ENCODE measurements around the gene TMEM207.

GRCh38 chr3:190495796-190496195, 46.1 kb upstream of the TMEM207 start:
- no peak for TF ChIP-seq POLR2A (IDR thresholded peaks at IDR 0.05)
- TF ChIP-seq, protein P1, sequence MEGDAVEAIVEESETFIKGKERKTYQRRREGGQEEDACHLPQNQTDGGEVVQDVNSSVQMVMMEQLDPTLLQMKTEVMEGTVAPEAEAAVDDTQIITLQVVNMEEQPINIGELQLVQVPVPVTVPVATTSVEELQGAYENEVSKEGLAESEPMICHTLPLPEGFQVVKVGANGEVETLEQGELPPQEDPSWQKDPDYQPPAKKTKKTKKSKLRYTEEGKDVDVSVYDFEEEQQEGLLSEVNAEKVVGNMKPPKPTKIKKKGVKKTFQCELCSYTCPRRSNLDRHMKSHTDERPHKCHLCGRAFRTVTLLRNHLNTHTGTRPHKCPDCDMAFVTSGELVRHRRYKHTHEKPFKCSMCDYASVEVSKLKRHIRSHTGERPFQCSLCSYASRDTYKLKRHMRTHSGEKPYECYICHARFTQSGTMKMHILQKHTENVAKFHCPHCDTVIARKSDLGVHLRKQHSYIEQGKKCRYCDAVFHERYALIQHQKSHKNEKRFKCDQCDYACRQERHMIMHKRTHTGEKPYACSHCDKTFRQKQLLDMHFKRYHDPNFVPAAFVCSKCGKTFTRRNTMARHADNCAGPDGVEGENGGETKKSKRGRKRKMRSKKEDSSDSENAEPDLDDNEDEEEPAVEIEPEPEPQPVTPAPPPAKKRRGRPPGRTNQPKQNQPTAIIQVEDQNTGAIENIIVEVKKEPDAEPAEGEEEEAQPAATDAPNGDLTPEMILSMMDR (IDR thresholded peaks at IDR 0.05): no peak
